GM11168 (cell line): Measurements from ENCODE around the gene GRB7.

Source experiments
- in situ Hi-C: fragments of 300-500 bp; cut with MboI; formaldehyde crosslinking; loops from one replicate; pipeline ENCODE4 v1.12.0; 2022; ENCODE audit warnings: low sequenced_read_pairs; ENCODE audit not compliant: unreplicated experiment

GRB7 gene

GRCh38 chr17:39730095-39730921, 7.4 kb upstream of the GRB7 start, which contains the start of gene MIEN1:
Gene MIEN1, minus strand, starts transcription at chr17:39730532. Its CDS starts 37 bp downstream, at chr17:39730495.
- in situ Hi-C loops = no loop called here

- in situ Hi-C loops = no loop called here
Observed at GRCh38 chr17:39732586-39732985, 5.2 kb upstream of the GRB7 start.

- in situ Hi-C loops = no loop called here
Observed at GRCh38 chr17:39735882-39736281, 1.9 kb upstream of the GRB7 start.

GRCh38 chr17:39736319-39737165, 1.2 kb upstream of the GRB7 start:
- in situ Hi-C loops = no loop called here

- in situ Hi-C loops = no loop called here
Observed at GRCh38 chr17:39737206-39737759, 455 bp upstream of the GRB7 start.

GRCh38 chr17:39738568-39738901, 797 bp downstream of the GRB7 start:
- in situ Hi-C loops = no loop called here

- in situ Hi-C loops = no loop called here
Observed at GRCh38 chr17:39738983-39739884, 1.5 kb downstream of the GRB7 start.

GRCh38 chr17:39739885-39740356, 2.2 kb downstream of the GRB7 start:
- in situ Hi-C loops = no loop called here

- in situ Hi-C loops = no loop called here
Observed at GRCh38 chr17:39740357-39741111, 2.8 kb downstream of the GRB7 start.

- in situ Hi-C loops = no loop called here
Observed at GRCh38 chr17:39742126-39742855, 4.6 kb downstream of the GRB7 start.

GRCh38 chr17:39742856-39743436, 5.2 kb downstream of the GRB7 start:
- in situ Hi-C loops = no loop called here

- in situ Hi-C loops = no loop called here
Observed at GRCh38 chr17:39744075-39744835, 6.5 kb downstream of the GRB7 start.

- in situ Hi-C loops = no loop called here
Observed at GRCh38 chr17:39744836-39745215, 7.1 kb downstream of the GRB7 start.

GRCh38 chr17:39745335-39746144, 7.8 kb downstream of the GRB7 start:
- in situ Hi-C loops = no loop called here

- in situ Hi-C loops = no loop called here
Observed at GRCh38 chr17:39746145-39746461, 8.4 kb downstream of the GRB7 start.

- in situ Hi-C loops = no loop called here
Observed at GRCh38 chr17:39747745-39748144, 10.0 kb downstream of the GRB7 start.
